MM.1S (cell line): ENCODE data around the gene RNPEP.

Experiments used
- DNase-seq: peaks from one replicate; pipeline ENCODE4 v3.0.0-alpha.2; 2015
- H2AFZ ChIP-seq: fragments of 300-600 bp; sonication (generic); 2 replicates; pipeline ENCODE4 v1.6.0; 2016; ENCODE audit warnings: antibody characterized with exemption, low read length
- H3F3A ChIP-seq: fragments of 300-600 bp; sonication (generic); 2 replicates; pipeline ENCODE4 v1.6.1; 2016; ENCODE audit warnings: mild to moderate bottlenecking, antibody characterized with exemption, low read length, moderate library complexity, mixed read lengths; ENCODE audit not compliant: insufficient read depth
- H3K27ac ChIP-seq: fragments of 300-600 bp; sonication (generic); 2 replicates; pipeline ENCODE4 v1.5.1; 2016; ENCODE audit warnings: mild to moderate bottlenecking, low read length
- H3K27me3 ChIP-seq: fragments of 300-600 bp; sonication (generic); replicated peaks from 2 replicates; pipeline ENCODE4 v1.6.0; 2016; ENCODE audit warnings: low read length; ENCODE audit not compliant: insufficient read depth
- H3K36me3 ChIP-seq: fragments of 300-600 bp; sonication (generic); replicated peaks from 2 replicates; pipeline ENCODE4 v1.6.1; 2016; ENCODE audit warnings: mild to moderate bottlenecking, low read length, mixed read lengths; ENCODE audit not compliant: insufficient read depth
- H3K4me1 ChIP-seq: fragments of 300-600 bp; sonication (generic); 2 replicates; pipeline ENCODE4 v1.6.1; 2016; ENCODE audit warnings: low read length, mixed read lengths
- H3K4me2 ChIP-seq: fragments of 300-600 bp; sonication (generic); 2 replicates; pipeline ENCODE4 v1.6.0; 2016; ENCODE audit warnings: low read depth, low read length
- H3K4me3 ChIP-seq: fragments of 300-600 bp; sonication (generic); 2 replicates; pipeline ENCODE4 v1.5.1; 2016; ENCODE audit warnings: low read length, mixed read lengths
- H3K79me2 ChIP-seq: fragments of 300-600 bp; sonication (generic); 2 replicates; pipeline ENCODE4 v1.6.1; 2016; ENCODE audit warnings: mixed run types, low read length, mixed read lengths
- H3K9ac ChIP-seq: fragments of 300-600 bp; sonication (generic); 2 replicates; pipeline ENCODE4 v1.6.1; 2016; ENCODE audit warnings: low read length, mixed read lengths
- H3K9me2 ChIP-seq: fragments of 300-600 bp; sonication (generic); replicated peaks from 2 replicates; pipeline ENCODE4 v1.6.1; 2016; ENCODE audit warnings: mild to moderate bottlenecking, low read length, mixed read lengths; ENCODE audit not compliant: insufficient read depth
- H3K9me3 ChIP-seq: fragments of 300-600 bp; sonication (generic); replicated peaks from 2 replicates; pipeline ENCODE4 v1.6.1; 2016; ENCODE audit warnings: mild to moderate bottlenecking, low read length, mixed read lengths; ENCODE audit not compliant: insufficient read depth
- H4K20me1 ChIP-seq: fragments of 300-600 bp; sonication (generic); 2 replicates; pipeline ENCODE4 v1.6.1; 2016; ENCODE audit warnings: mild to moderate bottlenecking, low read length, moderate library complexity, mixed read lengths; ENCODE audit not compliant: insufficient read depth
- EZH2 ChIP-seq: fragments of 300-600 bp; sonication (generic); optimal IDR thresholded peaks from 2 replicates; pipeline ENCODE3; 2017; ENCODE audit warnings: low read depth, mild to moderate bottlenecking, antibody characterized with exemption, low read length, mixed read lengths
- EZH2phosphoT487 ChIP-seq: fragments of 300-600 bp; sonication (generic); IDR thresholded peaks from 2 replicates; pipeline ENCODE4 v1.6.1; 2018; ENCODE audit warnings: antibody characterized with exemption, low read length
- TF ChIP-seq, protein P1 (sequence below): fragments of 300-600 bp; sonication (generic); IDR thresholded peaks from 2 replicates; pipeline ENCODE4 v1.5.1; 2016; ENCODE audit warnings: antibody characterized with exemption, low read length, mixed read lengths

Gene RNPEP

DNA sequence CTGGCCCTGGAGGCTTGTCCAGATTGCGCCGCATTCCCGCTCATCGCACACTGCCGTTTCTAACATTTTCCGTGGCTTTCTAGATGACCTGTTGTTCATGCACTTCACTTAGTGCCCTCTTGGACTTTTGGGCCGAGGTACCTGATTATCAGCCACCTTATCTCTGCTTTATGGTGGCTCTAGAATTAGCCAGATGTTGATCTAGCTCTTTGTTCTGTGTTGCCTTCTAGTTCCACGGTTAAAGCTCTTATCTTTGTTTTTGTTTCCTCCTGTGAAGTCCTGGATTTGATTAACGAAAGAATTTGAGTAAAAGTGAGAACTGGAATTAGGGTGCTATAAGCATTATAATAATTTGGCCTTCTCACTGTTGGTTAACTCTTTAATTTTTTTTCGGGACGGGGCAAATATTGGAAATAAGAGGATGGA, 945 bp downstream of the RNPEP start:
- peak overlapping the region; percentile 79 for H2AFZ ChIP-seq
- peak; percentile 66 for DNase-seq
- peaks cover 9% of the 10 kb centered on the region for H3K4me1 ChIP-seq
- H3K4me3 ChIP-seq, result peak overlapping the region; percentile 76
- H3K27me3 ChIP-seq, result no peaks in the 10 kb centered on the region
- H3K79me2 ChIP-seq, result peaks cover 39% of the 10 kb centered on the region
- H3K27ac ChIP-seq, result peak overlapping the region; percentile 22; the same call in 1 of the 2 replicates
- no peaks in the 10 kb centered on the region for H3K36me3 ChIP-seq
- peak overlapping the region; percentile 52 for H3K4me2 ChIP-seq
- H3F3A ChIP-seq, result peaks cover 3% of the 10 kb centered on the region; the same call in 1 of the 2 replicates
- no peaks in the 10 kb centered on the region for H3K9me2 ChIP-seq
- no peak for TF ChIP-seq EZH2
- TF ChIP-seq, protein P1, sequence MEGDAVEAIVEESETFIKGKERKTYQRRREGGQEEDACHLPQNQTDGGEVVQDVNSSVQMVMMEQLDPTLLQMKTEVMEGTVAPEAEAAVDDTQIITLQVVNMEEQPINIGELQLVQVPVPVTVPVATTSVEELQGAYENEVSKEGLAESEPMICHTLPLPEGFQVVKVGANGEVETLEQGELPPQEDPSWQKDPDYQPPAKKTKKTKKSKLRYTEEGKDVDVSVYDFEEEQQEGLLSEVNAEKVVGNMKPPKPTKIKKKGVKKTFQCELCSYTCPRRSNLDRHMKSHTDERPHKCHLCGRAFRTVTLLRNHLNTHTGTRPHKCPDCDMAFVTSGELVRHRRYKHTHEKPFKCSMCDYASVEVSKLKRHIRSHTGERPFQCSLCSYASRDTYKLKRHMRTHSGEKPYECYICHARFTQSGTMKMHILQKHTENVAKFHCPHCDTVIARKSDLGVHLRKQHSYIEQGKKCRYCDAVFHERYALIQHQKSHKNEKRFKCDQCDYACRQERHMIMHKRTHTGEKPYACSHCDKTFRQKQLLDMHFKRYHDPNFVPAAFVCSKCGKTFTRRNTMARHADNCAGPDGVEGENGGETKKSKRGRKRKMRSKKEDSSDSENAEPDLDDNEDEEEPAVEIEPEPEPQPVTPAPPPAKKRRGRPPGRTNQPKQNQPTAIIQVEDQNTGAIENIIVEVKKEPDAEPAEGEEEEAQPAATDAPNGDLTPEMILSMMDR, result no peak
- TF ChIP-seq EZH2phosphoT487, result no peak
- no peaks in the 10 kb centered on the region for H3K9me3 ChIP-seq
- H3K9ac ChIP-seq, result peak overlapping the region; percentile 53
- H4K20me1 ChIP-seq, result no peaks in the 10 kb centered on the region

DNA sequence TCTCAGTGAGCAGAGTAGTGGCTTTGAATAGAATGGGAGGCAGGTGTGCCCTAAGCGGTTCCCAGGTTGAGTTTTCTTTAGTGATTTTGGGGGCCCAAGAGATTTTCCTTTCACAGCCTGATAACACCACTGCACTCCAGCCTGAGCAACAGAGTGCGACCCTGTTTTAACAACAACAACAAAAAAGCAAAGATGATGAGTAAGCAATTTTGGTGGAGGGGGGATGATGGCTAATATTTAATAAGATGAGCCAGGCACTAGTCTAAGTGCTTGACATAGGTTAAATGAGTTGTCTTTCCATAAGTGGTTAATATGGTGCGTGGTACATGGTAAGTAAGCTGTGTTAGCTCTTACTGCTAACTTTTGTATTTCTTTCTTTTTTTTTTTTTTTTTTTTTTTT, 2.0 kb downstream of the RNPEP start:
- H3K4me1 ChIP-seq, result peaks cover 9% of the 10 kb centered on the region
- peaks cover 39% of the 10 kb centered on the region for H3K79me2 ChIP-seq
- H3K9me2 ChIP-seq, result no peaks in the 10 kb centered on the region
- TF ChIP-seq, protein P1, result no peak
- TF ChIP-seq EZH2, result no peak
- TF ChIP-seq EZH2phosphoT487, result no peak
- no peak for DNase-seq
- no peak overlapping the region for H3K9ac ChIP-seq
- H3K4me2 ChIP-seq, result peak overlapping the region; percentile 52; the same call in 1 of the 2 replicates
- H4K20me1 ChIP-seq, result no peaks in the 10 kb centered on the region
- H2AFZ ChIP-seq, result no peak overlapping the region
- no peak overlapping the region for H3K4me3 ChIP-seq
- H3F3A ChIP-seq, result peaks cover 3% of the 10 kb centered on the region; the same call in 1 of the 2 replicates
- H3K36me3 ChIP-seq, result no peaks in the 10 kb centered on the region
- H3K27me3 ChIP-seq, result no peaks in the 10 kb centered on the region
- H3K9me3 ChIP-seq, result no peaks in the 10 kb centered on the region
- H3K27ac ChIP-seq, result no peak overlapping the region

DNA sequence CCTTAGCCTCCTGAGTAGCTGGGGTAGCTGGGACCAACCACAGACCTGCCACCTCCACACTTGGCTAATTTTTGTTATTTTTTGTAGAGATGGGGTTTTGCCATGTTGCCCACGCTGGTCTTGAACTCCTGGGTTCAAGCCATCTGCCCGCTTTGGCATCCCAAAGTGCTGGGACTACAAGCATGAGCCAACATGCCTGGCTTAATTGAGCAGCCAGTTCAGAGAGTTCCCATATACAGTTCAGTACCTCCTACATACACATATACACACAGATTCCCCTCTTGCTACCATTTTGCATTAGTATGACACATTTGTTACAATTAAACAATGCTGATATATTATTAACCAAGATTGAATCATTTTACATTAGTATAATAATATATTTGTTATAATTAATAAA, 2.9 kb downstream of the RNPEP start:
- Histone ChIP-seq H3K9ac (no peak overlapping the region), H3K9me2 (no peaks in the 10 kb centered on the region), H3K9me3 (no peaks in the 10 kb centered on the region), H3K4me3 (no peak overlapping the region), H4K20me1 (no peaks in the 10 kb centered on the region), H3K4me2 (no peak overlapping the region), H3K4me1 (peaks cover 9% of the 10 kb centered on the region), H3K79me2 (peaks cover 39% of the 10 kb centered on the region), H3F3A (peaks cover 3% of the 10 kb centered on the region; the same call in 1 of the 2 replicates), H3K36me3 (no peaks in the 10 kb centered on the region), H2AFZ (no peak overlapping the region), H3K27ac (no peak overlapping the region), H3K27me3 (no peaks in the 10 kb centered on the region)
- no peak for TF ChIP-seq EZH2phosphoT487
- TF ChIP-seq, protein P1, result no peak
- no peak for TF ChIP-seq EZH2
- no peak for DNase-seq
